K562 (cell line): ENCODE measurements around the gene PRKCB. TPM values are rescaled to one million over a fixed set of nuclear protein-coding genes. Genes with fewer than 3 reads are reported as not detected.

Source experiments
- BHLHE40 ChIP-seq: IDR thresholded peaks from 2 replicates; pipeline ENCODE4 v1.6.1; 2011; ENCODE audit warnings: low read length, improper control_type of control experiment
- HEY1 ChIP-seq: fragments of 250-450 bp; sonication (Bioruptor Pico); IDR thresholded peaks from 2 replicates; pipeline ENCODE4 v1.5.0; 2020; ENCODE audit warnings: mild to moderate bottlenecking, moderate library complexity, borderline replicate concordance
- HNRNPH1 ChIP-seq: fragments of 200-400 bp; formaldehyde crosslinking; optimal IDR thresholded peaks from 2 replicates; pipeline ENCODE3; 2017; ENCODE audit warnings: low read depth, mild to moderate bottlenecking, low read length, moderate library complexity
- KDM4B ChIP-seq, 2 experiments: fragments of 450-650 bp in 1 of 2; sonication (generic) in 1 of 2; IDR thresholded peaks; 2 replicates each; pipeline ENCODE4 v1.6.1; 2016 to 2017; ENCODE audit warnings: borderline replicate concordance in 2 of 2, antibody characterized with exemption in 1 of 2, low read depth in 1 of 2, mild to moderate bottlenecking in 1 of 2
- MCM3 ChIP-seq: fragments of 450-650 bp; IDR thresholded peaks from 2 replicates; pipeline ENCODE4 v1.6.1; 2016
- POLR2G ChIP-seq: fragments of 200-400 bp; formaldehyde crosslinking; IDR thresholded peaks from 2 replicates; pipeline ENCODE4 v1.6.1; 2017; ENCODE audit warnings: low read depth, mild to moderate bottlenecking, antibody characterized with exemption, low read length, moderate library complexity
- RBM34 ChIP-seq: fragments of 200-400 bp; formaldehyde crosslinking; IDR thresholded peaks from 2 replicates; pipeline ENCODE4 v1.6.1; 2018; ENCODE audit warnings: low read length, borderline replicate concordance; ENCODE audit not compliant: insufficient read depth
- SIN3B ChIP-seq: fragments of 450-650 bp; IDR thresholded peaks from 2 replicates; pipeline ENCODE4 v1.6.1; 2017; ENCODE audit warnings: low read depth, mild to moderate bottlenecking, moderate library complexity
- XRCC5 ChIP-seq: fragments of 200-400 bp; formaldehyde crosslinking; IDR thresholded peaks from 2 replicates; pipeline ENCODE4 v1.6.1; 2017; ENCODE audit warnings: low read depth, mild to moderate bottlenecking, low read length
- ZBTB17 ChIP-seq: fragments of 450-650 bp; formaldehyde crosslinking; IDR thresholded peaks from 2 replicates; pipeline ENCODE4 v1.4.0; 2020; ENCODE audit warnings: mild to moderate bottlenecking
- ZC3H4 ChIP-seq: sonication (generic); formaldehyde crosslinking; IDR thresholded peaks from 2 replicates; pipeline ENCODE4 v1.9.0; 2021; ENCODE audit warnings: missing genetic modification reagents, borderline replicate concordance
- ZNF695 ChIP-seq: fragments of 450-650 bp; formaldehyde crosslinking; IDR thresholded peaks from 2 replicates; pipeline ENCODE4 v1.4.0; 2020; ENCODE audit warnings: mild to moderate bottlenecking, moderate library complexity
- ZNF766 ChIP-seq: fragments of 200-800 bp; sonication (Bioruptor generic); conservative IDR thresholded peaks from 2 replicates; pipeline ENCODE4 v1.6.1; 2016; ENCODE audit warnings: missing genetic modification characterization, missing compliant biosample characterization
- polyA plus RNA-seq, 8 experiments: library from polyadenylated mRNA; depleted of rRNA in 4 of 8; stranded (reverse) in 5 of 8; unstranded in 3 of 8; fragments of >200 nt; fragmentation: Nextera tagmentation in 2 of 8; fragmentation: Illumina TruSeq in 1 of 8; extraction: Ambion mirVana in 2 of 8; extraction: Trizol in 1 of 8; gene quantifications; 2 replicates each; pipeline versions ENCODE4 v1.2.1 to v1.2.3, GENCODE V29; 2011 to 2014; ENCODE audit warnings: inconsistent platforms in 1 of 8, missing spikeins in 1 of 8
- total RNA-seq, 7 experiments: library from RNA; depleted of rRNA in 6 of 7; stranded (reverse); fragments of >200 nt in 6 of 7; fragmentation: Illumina TruSeq in 2 of 7; extraction: Trizol in 2 of 7; gene quantifications; 2 replicates each; pipeline versions ENCODE4 v1.2.1 to v1.2.3, GENCODE V29; 2011 to 2021; ENCODE audit warnings: low replicate concordance in 1 of 7
- TF ChIP-seq, protein P1 (sequence below): fragments of 200-800 bp; sonication (Bioruptor generic); IDR thresholded peaks from 2 replicates; pipeline ENCODE4 v1.6.1; 2017; ENCODE audit warnings: missing genetic modification characterization, missing compliant biosample characterization
- TF ChIP-seq, protein P2 (sequence below): fragments of 250-450 bp; sonication (Bioruptor Pico); IDR thresholded peaks from 2 replicates; pipeline ENCODE4 v1.9.0; 2021; ENCODE audit warnings: mild to moderate bottlenecking
- TF ChIP-seq, protein P3 (sequence below): sonication (generic); formaldehyde crosslinking; IDR thresholded peaks from 2 replicates; pipeline ENCODE4 v1.8.0; 2022; ENCODE audit warnings: mild to moderate bottlenecking, missing genetic modification reagents
- TF ChIP-seq, protein P4 (sequence below): fragments of 250-450 bp; sonication (Bioruptor Pico); IDR thresholded peaks from 2 replicates; pipeline ENCODE4 v1.5.0; 2021; ENCODE audit warnings: mild to moderate bottlenecking, borderline replicate concordance
- TF ChIP-seq, protein P5 (sequence below): fragments of 250-450 bp; sonication (Bioruptor Pico); IDR thresholded peaks from 2 replicates; pipeline ENCODE4 v1.8.0; 2022; ENCODE audit warnings: inconsistent platforms
- TF ChIP-seq, protein P6 (sequence below): fragments of 450-650 bp; formaldehyde crosslinking; IDR thresholded peaks from 2 replicates; pipeline ENCODE4 v1.4.0; 2020; ENCODE audit warnings: mild to moderate bottlenecking, moderate library complexity

The PRKCB gene
- total and polyA plus RNA-seq, 9 of the 15 experiments (the other 6 are each of a cell fraction or from before 2014, with no cell fraction given) = 49.9 to 276 (median 148) TPM

DNA sequence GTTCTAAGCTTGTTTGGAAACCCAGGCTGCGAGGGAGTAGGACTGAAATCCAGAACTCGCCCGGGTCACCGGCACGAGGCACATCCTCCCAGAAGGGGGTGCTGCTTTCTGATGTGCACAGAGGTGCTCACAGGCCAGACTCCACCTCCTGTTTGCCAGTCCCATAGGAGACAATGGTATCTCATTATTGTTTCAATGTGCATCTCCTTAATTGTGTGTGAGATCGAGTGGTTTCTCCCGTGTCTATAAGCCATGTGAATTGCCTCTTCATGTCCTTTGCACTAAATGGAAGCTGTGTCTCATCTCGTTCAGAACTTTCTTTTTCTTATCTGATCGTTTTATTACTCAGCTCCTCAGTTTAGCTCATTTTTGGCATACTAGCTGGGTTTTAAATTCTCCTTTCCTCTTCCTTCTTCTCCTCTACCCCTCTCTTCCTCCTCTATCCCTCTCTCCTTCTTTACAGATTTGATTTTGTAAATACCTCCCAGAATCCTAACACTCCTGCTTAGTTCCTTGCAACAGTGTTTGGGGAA, 32.1 kb upstream of the PRKCB start (continued):
- TF ChIP-seq KDM4B (IDR thresholded peaks at IDR 0.05; ENCODE audit: borderline replicate concordance in 2 of 2, low read depth in 1 of 2) (no peak), HEY1 (no peak), ZNF695 (CRISPR knock-in tag) (no peak), ZNF766 (peak; percentile 27; the same call in 1 of the 2 replicates), SIN3B (no peak), ZC3H4 (CRISPR knock-in tag) (no peak), XRCC5 (peak; percentile 72; the same call in 1 of the 2 replicates), MCM3 (no peak), POLR2G (no peak), BHLHE40 (peak; percentile 54), ZBTB17 (CRISPR knock-in tag) (no peak), HNRNPH1 (no peak), RBM34 (no peak)
- TF ChIP-seq, protein P1, sequence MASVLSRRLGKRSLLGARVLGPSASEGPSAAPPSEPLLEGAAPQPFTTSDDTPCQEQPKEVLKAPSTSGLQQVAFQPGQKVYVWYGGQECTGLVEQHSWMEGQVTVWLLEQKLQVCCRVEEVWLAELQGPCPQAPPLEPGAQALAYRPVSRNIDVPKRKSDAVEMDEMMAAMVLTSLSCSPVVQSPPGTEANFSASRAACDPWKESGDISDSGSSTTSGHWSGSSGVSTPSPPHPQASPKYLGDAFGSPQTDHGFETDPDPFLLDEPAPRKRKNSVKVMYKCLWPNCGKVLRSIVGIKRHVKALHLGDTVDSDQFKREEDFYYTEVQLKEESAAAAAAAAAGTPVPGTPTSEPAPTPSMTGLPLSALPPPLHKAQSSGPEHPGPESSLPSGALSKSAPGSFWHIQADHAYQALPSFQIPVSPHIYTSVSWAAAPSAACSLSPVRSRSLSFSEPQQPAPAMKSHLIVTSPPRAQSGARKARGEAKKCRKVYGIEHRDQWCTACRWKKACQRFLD = no peak
- TF ChIP-seq, protein P2, sequence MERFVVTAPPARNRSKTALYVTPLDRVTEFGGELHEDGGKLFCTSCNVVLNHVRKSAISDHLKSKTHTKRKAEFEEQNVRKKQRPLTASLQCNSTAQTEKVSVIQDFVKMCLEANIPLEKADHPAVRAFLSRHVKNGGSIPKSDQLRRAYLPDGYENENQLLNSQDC (CRISPR knock-in tag) = no peak
- TF ChIP-seq, protein P3, sequence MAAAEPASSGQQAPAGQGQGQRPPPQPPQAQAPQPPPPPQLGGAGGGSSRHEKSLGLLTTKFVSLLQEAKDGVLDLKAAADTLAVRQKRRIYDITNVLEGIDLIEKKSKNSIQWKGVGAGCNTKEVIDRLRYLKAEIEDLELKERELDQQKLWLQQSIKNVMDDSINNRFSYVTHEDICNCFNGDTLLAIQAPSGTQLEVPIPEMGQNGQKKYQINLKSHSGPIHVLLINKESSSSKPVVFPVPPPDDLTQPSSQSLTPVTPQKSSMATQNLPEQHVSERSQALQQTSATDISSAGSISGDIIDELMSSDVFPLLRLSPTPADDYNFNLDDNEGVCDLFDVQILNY = no peak
- TF ChIP-seq, protein P4, sequence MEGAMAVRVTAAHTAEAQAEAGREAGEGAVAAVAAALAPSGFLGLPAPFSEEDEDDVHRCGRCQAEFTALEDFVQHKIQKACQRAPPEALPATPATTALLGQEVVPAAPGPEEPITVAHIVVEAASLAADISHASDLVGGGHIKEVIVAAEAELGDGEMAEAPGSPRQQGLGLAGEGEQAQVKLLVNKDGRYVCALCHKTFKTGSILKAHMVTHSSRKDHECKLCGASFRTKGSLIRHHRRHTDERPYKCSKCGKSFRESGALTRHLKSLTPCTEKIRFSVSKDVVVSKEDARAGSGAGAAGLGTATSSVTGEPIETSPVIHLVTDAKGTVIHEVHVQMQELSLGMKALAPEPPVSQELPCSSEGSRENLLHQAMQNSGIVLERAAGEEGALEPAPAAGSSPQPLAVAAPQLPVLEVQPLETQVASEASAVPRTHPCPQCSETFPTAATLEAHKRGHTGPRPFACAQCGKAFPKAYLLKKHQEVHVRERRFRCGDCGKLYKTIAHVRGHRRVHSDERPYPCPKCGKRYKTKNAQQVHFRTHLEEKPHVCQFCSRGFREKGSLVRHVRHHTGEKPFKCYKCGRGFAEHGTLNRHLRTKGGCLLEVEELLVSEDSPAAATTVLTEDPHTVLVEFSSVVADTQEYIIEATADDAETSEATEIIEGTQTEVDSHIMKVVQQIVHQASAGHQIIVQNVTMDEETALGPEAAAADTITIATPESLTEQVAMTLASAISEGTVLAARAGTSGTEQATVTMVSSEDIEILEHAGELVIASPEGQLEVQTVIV (CRISPR knock-in tag) = no peak
- TF ChIP-seq, protein P5, sequence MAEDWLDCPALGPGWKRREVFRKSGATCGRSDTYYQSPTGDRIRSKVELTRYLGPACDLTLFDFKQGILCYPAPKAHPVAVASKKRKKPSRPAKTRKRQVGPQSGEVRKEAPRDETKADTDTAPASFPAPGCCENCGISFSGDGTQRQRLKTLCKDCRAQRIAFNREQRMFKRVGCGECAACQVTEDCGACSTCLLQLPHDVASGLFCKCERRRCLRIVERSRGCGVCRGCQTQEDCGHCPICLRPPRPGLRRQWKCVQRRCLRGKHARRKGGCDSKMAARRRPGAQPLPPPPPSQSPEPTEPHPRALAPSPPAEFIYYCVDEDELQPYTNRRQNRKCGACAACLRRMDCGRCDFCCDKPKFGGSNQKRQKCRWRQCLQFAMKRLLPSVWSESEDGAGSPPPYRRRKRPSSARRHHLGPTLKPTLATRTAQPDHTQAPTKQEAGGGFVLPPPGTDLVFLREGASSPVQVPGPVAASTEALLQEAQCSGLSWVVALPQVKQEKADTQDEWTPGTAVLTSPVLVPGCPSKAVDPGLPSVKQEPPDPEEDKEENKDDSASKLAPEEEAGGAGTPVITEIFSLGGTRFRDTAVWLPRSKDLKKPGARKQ (CRISPR knock-in tag) = no peak
- TF ChIP-seq, protein P6, sequence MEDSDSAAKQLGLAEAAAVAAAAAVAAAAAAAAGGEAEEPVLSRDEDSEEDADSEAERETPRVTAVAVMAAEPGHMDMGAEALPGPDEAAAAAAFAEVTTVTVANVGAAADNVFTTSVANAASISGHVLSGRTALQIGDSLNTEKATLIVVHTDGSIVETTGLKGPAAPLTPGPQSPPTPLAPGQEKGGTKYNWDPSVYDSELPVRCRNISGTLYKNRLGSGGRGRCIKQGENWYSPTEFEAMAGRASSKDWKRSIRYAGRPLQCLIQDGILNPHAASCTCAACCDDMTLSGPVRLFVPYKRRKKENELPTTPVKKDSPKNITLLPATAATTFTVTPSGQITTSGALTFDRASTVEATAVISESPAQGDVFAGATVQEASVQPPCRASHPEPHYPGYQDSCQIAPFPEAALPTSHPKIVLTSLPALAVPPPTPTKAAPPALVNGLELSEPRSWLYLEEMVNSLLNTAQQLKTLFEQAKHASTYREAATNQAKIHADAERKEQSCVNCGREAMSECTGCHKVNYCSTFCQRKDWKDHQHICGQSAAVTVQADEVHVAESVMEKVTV = peak; percentile 78
